ENCODE results near the gene DTNBP1.
"Not testable (repeated sequence)": the region's sequence is repeated elsewhere in the genome, so short reads cannot be mapped to it uniquely, and the experiment has no call there.

Gene DTNBP1

DNA sequence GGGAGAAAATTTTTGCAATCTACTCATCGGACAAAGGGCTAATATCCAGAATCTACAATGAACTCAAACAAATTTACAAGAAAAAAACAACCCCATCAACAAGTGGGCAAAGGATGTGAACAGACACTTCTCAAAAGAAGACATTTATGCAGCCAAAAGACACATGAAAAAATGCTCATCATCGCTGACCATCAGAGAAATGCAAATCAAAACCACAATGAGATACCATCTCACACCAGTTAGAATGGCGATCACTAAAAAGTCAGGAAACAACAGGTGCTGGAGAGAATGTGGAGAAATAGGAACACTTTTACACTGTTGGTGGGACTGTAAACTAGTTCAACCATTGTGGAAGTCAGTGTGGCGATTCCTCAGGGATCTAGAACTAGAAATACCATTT is 4.1 kb upstream of the DTNBP1 start:
- not testable (repeated sequence) for DNase-seq (ENCODE audit: low spot score)

DNA sequence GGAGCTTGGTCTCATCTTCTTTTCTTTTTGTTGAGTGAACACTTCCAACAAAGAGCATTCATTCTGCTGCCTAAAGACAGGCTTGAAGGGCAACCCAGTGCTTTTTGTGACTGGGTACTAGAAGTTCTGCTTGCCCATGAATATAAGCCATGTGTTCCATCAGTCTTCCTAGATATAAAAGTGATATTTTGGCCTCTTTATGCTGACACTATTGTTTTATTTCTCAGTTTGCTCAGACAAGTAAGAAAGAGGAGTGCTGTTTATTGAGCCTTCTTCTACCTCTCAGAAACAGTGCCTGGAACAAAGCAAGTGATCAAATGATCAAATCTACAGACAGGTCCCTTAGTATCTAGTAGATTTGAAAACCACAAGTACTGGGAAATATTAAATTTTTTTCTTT is 2.4 kb upstream of the DTNBP1 start:
- DNase-seq (ENCODE audit: low spot score), result no peak

DNA sequence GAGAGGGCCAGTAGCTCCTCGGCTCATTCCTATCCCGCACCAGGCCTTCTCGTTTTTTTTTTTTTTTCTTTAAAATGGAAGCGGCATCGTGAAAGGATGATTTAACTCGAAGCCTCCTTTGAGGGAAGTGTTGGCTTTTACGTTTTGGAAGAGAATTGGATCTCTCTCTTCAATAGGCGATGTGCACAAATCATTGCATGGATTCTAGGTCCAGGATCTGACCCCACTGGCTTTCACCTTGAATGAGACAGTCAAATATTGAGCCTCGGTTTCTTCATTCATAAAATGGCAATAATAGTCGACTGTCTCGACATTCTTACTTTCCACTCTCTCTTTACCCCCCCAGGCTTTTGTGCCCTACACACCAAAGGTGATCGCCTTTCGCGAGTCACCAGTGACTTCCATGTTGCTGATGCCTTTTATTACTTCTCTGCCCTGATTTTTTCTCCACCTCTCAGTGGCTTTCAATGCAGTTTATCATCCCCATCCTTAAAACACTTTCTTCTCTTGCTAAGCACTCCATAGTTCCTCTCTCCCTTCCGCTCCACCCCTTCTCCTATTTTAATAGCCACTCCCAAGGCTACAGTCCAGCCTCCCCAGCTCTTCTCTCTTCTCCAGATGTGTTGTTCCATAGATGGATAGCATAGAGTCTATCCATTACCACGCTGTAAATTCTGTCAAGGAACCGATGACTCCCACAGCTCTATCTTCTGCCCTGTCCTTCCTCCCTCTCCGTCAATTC is 473 bp upstream of the DTNBP1 start:
- DNase-seq (ENCODE audit: low spot score), result no peak

DNA sequence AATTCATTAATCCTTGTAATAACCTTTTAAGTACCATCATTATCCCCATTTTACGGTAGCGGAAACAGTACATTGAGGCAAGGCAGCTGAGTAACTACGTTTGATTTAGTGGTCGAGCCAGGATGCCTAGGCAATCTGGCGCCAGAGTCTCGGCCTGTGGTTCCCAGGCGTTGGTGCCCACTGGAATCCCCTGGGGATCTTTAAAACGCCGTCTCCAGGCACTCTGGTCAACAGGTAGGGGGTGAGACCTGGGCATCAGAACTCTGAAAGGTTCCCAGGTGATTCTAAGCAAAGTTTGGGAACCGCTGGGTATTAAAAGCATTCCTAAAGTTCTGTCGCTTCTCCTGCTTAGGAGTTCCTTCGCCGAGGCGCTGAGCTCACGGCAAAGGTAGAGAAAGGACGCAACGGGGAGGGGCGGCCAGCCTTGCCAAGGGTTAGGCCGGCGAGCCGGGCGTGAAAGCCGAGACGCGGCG is 939 bp downstream of the DTNBP1 start:
- DNase-seq (ENCODE audit: low spot score), result no peak

- no peak for DNase-seq (ENCODE audit: low spot score)
These were observed 3.6 kb downstream of the DTNBP1 start for GRCh38 chr6:15659181-15659580.

DNA sequence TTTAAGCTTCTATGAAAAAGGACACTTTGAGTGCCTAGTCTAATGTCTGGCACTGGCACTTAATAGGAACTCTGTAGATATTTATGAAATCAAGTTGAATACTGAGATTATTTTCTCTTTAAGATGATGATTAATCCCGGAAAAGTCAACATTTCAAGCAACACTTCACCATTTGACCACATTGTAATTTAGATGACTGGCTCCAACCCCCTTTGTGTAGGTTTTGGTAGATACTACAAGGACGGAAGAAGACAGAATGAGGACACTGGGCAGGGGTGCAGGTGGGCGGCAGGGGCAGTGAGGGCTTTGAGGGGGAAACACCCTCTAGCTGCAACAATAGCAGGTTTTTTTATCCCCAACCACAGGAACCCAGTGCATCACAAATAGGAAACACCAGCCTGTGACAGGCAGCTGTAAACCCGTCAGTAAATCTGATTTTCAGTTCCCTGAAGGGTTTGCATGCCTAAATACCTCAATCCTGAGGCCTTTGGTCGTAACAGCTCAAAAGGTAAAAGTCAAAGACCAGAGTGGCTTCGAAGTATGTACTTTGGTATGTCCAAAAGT is 4.6 kb downstream of the DTNBP1 start:
- DNase-seq (ENCODE audit: low spot score), result no peak

DNA sequence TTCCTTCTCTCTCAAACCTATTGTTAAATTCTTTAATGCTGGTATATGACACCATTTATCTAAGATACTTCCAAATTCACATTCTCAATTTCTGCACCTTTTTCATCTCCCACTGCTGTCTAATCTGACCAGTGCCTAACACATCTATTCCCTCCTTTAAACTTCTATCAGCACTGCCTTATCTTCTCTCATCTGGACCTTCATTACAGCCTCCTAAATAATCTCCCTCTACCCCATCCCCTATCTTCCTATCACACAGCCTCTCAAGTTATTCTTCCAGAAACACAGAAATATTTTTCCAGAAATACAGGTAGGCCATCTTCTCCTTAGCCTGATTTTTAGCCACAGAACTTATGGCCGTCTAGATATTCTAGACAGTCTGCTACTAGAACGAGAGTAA is 5.5 kb downstream of the DTNBP1 start:
- no peak for DNase-seq (ENCODE audit: low spot score)

DNA sequence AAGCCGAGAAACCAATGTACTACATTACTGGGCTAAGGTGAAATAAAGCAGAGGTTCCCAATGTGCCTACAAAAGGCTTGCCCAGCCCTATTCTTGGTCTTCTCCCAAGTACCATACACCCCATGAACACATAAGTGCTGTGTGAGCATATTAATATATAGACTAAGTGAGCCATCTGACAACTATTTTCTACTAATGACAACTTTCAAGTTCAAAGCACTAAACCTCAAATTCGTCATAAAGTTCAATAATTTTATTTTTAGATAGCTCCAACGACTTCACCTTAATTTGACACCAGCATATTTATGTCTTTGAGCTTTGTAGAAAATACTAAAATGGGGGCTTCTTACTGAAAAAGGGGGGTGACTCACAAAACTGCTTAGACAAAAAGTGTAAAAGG is 6.7 kb downstream of the DTNBP1 start:
- DNase-seq (ENCODE audit: low spot score), result no peak

- DNase-seq (ENCODE audit: low spot score), result no peak
These were observed 8.6 kb downstream of the DTNBP1 start for GRCh38 chr6:15654250-15654649.

DNA sequence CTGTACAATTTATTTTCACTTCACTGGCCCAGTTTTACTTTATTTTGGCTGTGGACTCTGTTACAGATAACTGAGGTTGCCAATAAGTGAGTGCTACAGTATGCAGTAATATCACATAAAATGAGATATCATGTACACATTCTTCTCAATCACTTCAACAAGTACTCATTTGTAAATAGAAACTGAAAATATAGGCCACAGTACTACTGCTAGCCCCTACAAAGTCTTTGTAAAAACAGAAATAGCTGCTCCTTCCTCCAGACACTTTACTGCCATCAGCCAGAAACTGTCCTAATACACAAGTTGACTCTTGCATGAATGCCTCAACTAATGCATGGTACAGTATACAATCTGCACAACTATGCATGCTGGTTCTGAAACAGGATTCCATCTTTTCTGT is 9.2 kb downstream of the DTNBP1 start:
- no peak for DNase-seq (ENCODE audit: low spot score)

GRCh38 chr6:15650004-15650559 is 12.7 kb downstream of the DTNBP1 start:
- not testable (repeated sequence) for DNase-seq (ENCODE audit: low spot score)

- no peak for DNase-seq (ENCODE audit: low spot score)
These were observed 17.9 kb downstream of the DTNBP1 start for GRCh38 chr6:15644904-15645303.

DNA sequence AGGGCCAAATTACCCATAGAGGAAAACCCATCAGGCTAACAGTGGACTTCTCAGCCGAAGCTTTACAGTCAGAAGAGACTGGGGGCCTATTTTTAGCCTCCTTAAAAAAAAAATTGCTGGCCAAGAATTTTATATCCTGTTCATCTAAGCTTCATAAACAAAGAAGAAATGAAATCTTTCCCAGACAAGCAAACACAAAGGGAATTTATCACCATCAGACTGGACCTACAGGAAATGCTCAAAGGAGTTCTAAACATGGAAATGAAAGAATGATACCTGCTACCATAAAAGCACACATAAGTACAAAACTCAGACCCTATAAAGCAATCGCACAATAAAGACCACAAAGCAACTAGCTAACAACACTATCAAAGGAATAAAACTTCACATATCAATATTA is 19.3 kb downstream of the DTNBP1 start:
- no peak for DNase-seq (ENCODE audit: low spot score)

DNA sequence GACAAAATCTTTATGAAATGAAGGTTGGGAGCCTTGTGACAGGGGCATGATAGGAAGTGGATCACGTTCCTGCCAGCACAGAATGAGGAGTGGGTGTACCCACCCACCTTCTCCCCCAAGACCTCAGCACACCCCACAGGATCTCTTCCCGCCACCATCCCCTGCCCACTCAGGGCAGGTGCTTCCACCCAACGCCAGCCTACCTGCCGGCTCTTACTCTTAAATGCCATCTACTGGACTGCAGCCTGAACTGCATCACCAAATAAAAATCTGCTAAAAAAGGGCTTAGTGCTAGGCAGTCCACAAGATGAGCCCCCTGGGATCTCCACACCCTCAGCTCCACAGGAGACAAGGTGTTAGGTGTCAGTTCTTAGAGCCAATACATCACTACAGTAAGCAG is 20.6 kb downstream of the DTNBP1 start:
- no peak for DNase-seq (ENCODE audit: low spot score)

DNA sequence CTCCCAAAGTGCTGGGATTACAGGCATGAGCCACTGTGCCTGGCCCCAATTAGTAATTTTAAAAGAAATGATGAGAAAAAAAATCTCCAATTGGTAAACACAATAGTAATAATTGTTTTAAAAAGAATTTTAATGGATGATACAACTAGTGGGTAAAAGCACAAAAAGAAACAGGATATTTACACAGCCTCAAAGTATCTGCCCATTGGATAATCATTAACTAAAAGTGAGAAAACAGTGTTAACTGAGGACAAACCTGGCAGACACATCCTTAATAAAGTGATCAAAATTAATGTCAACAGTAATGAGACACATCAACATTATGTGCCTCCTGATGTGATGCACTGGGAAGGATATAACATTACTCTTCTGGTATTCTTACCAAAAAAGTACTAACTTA is 24.5 kb downstream of the DTNBP1 start:
- DNase-seq (ENCODE audit: low spot score), result no peak

DNA sequence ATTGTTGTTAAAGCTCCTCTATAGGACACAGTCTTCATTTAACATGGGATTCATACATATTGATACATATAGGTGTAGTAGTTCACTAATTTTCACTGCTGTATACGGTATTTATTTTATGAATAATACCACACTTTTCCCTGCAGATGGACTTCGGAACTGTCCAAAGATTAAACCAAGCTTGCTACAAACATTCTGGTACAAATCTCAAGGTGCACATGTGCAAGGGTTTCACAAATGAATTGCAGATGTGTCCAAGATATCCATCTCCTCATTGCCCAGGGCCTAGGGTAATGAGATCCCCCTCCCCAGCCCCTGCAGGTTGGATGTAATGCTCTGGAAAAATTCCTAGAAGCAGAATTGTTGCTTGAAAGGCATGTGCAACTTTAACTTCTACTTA is 31.4 kb downstream of the DTNBP1 start:
- DNase-seq (ENCODE audit: low spot score), result no peak

DNA sequence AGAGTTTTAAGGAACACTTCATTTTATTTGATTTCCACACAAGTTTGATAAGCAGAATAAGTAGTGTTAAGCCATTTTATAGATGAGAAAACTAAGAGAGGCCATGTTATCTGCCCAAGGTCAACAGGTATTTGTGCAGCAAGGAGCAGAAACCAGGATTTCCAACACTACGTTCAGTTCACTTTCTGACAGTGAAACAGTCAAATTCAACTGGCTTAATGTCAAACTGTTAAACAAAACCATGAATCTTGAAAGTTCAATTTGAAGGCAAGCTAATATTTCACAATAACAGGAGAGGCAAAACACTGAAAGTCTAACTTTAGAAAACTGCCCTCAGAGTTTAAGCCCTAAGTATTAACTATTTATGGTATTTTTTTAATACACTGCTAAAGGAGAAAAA is 32.6 kb downstream of the DTNBP1 start:
- no peak for DNase-seq (ENCODE audit: low spot score)

GRCh38 chr6:15629487-15629886 is 33.3 kb downstream of the DTNBP1 start:
- no peak for DNase-seq (ENCODE audit: low spot score)

DNA sequence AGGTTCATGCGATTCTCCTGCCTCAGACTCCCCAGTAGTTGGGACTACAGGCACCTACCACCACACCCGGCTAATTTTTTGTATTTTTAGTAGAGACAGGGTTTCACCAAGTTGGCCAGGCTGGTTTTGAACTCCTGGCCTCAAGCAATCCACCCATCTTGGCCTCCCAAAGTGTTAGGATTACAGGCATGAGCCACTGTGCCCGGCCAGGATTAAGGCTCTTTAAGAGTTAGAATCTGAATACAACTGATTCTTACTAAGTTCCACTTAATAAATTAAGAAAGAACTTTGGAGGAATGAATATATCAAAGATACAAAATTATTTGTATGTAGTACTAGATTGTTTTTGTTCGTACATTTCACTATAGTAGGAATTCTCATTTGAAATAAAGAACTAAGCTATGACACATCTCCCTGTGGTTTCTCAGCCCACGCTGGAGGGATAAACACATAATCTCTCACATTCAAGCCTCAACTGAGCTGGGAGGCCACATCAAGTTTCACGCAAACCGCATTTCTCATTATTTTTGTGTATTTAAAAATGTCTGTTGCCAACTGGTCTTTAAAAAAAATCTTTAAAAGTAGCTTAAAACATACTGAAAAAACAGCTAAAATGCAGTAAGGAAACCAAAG is 34.2 kb downstream of the DTNBP1 start:
- DNase-seq (ENCODE audit: low spot score), result no peak

GRCh38 chr6:15627821-15628220 is 35.0 kb downstream of the DTNBP1 start:
- DNase-seq (ENCODE audit: low spot score), result no peak

- no peak for DNase-seq (ENCODE audit: low spot score)
These were observed 35.8 kb downstream of the DTNBP1 start for GRCh38 chr6:15626878-15627674.

DNA sequence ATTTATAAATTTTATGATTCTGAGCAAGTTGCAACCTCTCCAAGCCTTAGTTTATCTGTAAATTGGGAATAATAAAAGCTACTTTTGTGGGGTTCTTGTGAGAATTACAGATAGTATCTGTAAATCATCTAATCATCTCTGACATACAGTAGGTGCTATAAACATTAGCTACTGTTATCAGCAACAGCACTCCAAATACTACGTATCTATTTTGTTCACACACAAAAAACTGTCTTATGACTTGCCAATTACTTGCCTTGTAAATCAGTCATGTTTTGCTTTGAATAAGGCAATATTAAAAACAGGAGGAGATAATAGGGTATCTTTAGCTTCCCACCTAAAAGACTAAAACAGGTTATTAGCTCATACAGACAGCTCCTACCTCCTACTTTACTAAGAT is 36.7 kb downstream of the DTNBP1 start:
- no peak for DNase-seq (ENCODE audit: low spot score)
